Measurements from ENCODE around the gene KLC4.
"Not testable (repeated sequence)": the region's sequence is repeated elsewhere in the genome, so short reads cannot be mapped to it uniquely, and the experiment has no call there.

The KLC4 gene

DNA sequence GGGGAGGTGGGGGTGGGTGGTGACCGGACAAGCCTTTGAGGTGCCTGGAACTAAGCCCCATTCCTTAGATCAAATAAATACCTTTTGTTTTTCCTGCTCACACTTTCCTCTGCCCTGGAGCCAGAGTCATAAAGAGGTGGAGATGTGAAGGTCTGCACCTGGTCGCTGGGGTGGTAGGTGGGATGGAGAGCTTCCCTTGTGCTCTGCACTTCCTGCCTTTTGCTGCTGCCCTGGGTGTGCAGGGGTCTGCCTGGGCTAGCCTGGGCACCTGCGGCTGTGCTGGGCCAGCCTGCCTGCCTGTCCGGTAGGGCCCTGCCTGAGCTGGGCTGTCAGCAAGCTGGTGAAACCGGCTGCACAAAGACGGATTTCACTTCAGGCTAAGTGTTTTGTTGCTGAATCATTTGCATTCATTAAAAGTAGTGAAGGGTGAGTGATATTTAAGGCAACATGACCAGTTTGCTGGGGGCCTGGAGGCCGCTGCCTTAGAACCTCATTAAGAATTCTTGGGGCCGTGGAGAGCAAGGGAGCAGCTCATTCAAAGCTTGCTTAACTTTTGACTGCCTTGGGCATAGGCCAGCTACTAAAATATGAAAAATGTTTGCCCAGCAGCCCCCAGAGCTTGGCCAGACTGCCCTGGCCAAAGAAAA is 37.1 kb downstream of the KLC4 start:
- DNase-seq, result no peak

DNA sequence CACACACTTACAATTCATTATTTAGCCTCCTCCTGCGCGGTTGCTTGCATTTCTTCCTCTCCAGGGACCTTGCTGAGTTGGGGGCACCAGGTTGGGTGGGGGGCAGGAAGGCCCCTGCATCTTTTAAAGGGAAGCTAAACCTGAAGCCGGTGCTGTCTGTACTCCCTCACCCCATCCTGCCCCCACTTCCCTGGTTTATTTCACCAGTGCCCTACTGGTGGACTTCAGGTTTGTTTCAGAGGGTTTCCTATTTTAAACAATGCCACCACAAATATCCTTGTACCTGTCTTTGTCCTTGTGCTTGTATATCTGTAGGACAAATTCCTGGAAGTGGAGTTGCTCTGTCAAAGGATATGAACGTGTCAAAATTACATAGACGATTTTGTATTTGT is 37.7 kb downstream of the KLC4 start:
- no peak for DNase-seq

DNA sequence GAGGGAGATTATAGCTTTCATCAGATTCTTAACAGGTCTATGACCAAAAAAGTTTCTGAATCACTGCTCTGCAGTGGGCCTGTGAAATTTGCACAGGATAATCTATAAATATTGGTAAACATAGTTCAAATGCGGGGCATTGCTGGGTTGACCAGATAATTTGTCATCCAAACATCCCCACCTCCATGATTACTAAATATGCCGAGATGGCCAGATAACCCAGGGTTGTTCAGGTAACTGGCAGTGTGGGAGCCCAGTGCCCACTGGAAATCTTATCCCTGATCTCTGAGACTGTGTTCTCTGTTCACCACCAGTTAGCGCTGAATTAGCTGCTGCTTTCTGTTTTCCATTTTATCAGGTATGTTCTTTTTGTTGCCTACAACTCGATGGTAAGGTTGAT is 38.1 kb downstream of the KLC4 start:
- no peak for DNase-seq

DNA sequence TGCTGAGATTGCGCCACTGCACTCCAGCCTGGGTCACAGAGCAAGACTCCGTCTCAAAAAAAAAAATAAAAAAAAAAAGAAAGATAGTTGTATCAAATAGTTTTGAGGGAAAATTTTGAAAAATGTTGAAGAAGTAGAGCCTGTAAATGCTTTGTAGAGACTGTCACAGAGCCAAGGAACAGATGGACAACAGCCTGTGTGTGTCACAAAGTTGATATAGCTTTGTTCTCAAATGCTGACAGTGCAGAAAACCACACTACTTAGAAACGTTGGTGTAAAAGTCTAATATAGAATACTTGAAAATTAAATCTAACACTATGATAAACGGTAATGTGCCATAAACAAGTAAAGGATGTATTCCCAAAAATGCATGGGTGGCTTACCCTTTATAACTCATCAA is 42.1 kb downstream of the KLC4 start:
- peak; percentile 40 for DNase-seq

DNA sequence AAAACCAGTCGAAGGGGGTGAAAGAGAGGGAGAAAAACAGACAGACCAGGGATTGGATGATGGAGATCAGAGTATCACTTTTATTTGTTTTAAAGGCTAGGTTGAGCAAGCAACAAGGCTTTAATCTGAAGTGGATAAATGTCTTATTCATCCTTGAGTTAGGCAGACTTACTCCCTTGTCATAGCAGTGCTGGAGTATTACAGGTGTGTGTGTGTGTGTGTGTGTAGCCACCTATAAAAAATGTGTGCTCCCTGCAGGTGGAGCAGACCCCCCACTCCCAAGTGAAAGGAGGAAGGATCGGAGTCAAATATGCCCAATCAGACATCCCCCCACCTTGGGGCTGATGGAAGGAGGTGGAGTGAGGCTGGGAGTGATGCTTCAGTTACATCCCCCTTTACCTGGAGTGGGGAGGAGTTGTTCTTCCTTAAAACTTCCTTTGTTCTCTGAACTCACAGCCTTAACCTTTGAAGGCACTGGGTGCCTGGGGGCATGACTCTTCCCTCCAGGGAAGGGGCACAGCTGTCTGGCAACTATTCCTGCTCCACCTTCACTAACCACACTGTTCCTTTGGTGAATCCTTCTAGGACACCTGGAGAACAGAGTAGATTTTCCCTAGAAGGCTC is 43.9 kb downstream of the KLC4 start:
- DNase-seq, result no peak

DNA sequence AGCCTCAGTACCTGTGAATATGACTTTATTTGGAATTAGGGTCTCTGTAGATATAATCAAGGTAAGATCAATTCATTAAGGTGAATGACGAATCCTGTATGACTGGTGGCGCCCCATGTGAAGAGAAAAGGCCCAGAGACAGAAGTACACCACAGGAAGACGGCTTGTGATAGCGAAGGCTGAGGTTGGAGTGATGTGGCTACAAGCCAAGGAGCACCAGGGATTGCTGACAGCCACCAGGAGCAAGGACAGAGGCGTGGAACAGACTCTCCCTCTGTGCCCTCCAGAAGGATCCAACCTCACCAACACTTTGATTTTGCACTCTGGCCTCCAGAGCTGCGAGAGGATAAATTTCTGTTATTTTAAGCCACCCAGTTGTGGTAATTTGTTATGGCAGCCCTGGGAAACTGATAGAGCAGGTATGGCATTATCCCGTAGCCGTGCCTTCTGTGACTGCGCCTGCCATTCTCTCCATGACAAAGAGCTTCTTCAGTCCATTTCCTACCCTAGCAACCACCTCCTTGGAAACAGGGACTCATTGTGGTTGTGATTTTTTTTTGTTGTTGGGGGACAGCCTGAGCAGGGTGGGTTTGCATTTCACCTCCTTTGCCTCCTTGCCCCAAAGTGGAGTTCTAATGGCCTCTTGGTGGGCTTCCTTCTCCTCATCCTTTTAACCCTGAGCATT is 46.2 kb downstream of the KLC4 start:
- no peak for DNase-seq

DNA sequence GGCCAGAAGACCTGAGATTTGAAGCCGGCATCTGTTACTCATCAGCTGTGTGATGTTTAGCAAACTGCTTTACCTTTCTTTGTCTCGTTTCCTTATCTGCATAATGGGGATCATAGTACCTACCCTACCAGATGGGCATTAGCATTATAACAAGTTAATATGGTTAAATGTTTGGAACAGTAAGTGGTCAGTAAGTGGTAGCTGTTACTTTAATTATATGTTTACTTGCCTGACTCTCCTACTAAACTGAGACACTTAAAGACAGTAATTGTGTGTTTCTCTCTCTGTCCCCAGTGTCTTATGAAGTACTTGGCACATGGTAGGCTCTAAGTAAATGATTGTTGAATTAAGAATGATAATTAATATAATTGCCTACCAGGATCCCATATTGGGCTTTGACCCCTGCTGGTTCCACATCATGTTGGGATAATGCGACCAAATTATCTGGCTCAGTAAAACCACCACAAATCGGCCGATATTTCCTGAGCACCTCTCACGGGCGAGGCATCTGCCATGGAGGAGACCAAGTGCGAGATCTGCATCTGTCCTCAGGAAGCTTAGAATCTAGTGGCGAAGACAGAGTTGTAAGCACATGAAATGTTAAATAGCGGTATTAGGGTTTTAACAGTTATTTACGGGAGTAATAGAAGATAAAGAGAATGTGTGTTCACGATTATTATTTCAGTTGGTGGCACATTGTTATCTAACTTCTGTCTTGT is 48.1 kb downstream of the KLC4 start:
- DNase-seq, result no peak

DNA sequence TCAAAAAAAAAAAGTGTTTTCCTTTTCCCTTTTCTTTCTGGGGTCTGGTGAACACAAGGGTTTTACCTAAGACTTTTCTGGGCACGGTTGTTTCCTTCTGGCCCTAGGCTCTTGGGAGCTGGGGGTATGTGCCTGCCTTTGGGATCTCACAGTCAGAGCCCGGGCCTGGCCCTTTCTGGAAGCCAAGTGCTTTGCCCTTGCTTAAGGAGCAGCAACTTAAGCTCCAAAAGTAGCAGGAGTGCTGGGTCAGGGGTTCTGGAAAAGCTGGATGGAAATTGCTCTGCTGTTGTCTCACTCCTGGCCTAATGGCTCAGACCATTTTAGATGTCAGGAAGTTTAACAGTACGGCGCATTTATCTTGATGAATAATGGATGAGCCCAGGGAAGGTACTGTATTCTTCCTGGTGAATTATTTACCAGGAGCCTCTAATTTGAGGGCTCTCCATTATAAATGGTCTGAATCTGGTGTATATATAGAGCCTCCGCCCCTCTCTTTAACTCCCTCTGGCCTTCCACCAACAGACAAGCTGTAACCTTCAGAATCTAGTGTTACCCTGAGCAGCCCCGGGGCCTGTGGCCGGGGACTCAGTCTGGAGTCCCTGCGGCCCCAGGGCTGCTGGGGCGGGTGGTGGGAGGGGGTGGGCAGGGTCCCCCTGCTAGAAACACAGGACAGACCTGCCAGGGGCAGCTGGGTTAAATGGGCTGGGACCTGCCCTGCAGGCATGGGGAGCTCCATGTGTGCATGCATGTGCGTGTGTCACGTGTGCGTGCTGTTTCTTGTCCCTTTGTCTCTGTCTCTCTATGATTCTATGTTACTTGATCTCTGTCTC is 54.2 kb downstream of the KLC4 start:
- DNase-seq, result no peak

DNA sequence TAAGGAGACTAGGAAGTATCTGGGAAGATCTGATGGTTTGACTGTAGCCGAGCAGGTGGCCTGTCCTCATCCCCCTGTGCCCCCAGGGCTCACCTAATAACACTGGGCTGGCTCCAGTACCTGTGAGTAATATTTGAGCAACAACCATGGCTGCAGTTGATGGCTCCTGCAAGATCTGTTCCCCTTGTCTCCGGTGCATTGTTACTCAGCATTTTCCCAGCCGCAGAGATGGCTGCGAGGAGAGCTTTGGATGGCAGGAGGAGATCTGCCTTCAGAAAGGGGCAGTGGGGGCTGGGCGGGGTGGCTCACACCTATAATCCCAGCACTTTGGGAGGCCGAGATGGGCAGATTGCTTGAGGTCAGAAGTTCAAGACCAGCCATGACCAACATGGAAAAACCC is 55.9 kb downstream of the KLC4 start:
- DNase-seq, result no peak

DNA sequence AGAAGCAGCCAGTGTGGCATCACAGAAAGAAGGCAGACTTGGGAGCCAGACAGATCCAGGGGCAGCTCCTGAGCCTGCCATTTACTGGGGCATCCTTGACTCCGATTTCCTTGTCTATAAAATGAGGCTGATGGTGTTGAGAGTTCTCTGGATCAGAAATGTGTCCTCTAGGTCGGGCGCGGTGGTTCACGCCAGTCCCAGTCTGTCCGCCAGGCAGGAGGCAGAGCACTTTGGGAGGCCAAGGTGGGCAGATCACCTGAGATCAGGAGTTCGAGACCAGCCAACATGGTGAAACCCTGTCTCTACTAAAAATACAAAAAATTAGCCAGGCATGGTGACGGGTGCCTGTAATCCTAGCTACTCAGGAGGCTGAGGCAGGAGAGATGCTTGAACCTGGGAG is 58.0 kb downstream of the KLC4 start:
- not testable (repeated sequence) for DNase-seq

DNA sequence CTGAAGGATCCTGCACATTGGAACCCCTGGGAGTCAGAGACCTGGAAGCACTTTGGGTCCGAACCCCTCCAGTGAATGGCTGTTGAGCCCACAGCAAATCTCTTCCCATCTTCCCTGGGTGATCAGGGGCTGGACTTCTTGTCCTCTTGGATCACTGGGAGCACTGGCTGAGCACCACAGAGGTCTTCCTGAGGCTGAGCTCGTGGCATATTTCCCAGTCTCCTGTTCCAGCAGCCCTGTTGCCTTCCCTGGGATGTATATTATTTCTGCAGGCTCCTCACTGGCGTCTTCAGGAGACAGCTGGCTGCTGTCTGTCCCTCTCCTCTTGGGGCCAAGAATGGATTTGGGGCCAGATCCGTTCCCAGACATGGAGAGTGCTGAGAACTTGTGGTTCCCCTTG is 60.1 kb downstream of the KLC4 start:
- no peak for DNase-seq

DNA sequence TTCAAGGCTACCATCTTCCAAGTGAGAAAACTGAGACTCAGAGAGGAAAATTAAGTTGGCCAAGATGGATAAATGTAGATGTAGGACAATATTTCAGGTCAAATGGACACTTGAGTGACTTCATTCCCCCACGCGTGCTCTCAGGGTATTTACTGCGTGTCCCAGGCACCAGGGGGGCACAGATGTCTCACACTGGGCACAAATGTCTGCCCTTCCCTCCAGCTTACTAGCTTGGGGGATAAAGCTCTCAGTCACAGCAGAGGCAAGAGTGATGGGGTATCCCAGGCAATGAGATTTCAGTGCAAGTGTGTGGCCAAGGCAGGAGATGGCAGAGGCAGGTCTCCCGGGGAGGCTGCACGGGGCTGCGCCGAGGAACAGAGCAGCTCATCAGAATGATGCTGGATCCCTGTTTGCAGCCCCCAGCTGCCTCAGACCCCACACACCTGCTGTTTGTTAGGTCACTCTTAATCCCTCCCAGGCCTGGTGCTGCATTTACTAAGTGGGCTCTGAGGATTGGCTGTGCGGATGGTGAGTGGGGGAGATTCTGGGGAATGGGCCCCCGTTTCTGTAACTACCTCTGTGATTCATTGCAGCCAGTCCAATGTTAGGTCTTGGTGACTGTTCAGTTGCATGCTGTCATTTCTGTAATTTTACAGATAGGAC is 60.8 kb downstream of the KLC4 start:
- no peak for DNase-seq

DNA sequence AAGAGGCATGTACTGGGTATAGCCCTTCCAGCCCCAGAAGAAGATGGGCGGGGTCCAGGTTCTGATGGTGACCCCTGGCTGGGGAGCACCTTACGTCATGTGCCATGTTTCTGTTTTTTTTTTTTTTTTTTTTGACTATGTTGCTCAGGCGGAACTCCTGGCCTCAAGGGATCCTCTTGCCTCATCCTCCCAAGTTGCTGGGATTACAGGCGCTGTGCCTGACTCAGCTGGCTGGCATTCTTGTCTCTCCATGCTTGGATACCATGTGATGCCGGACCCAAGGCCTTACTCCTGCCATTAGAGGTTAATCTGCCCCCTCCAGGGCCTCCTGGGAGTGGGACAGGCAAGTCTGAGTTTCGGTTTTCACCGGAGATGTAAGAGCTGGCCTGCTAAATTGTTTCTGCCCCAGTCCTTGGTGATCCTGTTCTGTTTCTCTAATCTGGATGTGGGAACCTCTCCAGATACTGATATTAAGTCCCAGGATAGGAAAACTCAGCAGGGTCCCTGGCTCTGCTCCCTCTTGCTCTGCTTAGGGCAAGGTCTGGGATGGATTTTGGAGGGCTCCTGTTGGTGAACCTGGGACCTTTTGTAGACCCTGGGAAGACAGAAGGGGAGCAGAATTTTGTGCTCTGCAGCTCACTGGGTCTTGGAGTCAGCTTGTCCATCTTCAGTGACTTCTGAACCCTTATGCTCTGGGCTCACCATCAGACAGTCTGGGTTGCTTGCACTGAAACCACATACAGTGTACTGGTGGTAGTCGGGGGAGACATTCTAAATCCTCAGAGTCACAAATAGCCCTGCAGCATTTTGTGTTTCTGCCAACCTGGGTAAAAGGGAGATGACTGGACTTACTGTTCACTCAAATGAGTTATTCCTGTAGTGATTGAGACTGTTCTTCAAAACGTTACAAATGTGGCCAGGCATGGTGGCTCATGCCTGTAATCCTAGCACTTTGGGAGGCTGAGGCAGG is 61.8 kb downstream of the KLC4 start:
- DNase-seq, result no peak

DNA sequence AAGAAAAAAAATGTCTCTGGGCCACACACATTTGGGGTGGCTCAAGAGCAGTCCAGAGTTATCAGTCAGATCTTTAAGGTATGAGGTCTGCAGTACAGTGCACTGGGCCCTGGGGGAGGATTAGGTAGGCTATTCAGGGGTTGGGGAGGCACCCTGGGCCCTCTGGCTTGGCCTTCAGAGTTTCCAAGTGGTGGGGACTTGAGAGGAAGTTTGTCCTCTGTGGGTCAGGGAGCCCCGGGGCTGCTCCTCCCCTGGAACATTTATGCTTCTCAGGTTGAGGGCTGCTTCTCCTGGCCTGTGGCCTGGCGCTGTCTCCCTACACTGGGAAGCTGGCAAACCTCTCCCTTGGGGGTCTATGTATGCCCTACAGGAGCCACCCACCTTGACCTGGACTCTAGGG is 62.7 kb downstream of the KLC4 start:
- DNase-seq, result no peak

DNA sequence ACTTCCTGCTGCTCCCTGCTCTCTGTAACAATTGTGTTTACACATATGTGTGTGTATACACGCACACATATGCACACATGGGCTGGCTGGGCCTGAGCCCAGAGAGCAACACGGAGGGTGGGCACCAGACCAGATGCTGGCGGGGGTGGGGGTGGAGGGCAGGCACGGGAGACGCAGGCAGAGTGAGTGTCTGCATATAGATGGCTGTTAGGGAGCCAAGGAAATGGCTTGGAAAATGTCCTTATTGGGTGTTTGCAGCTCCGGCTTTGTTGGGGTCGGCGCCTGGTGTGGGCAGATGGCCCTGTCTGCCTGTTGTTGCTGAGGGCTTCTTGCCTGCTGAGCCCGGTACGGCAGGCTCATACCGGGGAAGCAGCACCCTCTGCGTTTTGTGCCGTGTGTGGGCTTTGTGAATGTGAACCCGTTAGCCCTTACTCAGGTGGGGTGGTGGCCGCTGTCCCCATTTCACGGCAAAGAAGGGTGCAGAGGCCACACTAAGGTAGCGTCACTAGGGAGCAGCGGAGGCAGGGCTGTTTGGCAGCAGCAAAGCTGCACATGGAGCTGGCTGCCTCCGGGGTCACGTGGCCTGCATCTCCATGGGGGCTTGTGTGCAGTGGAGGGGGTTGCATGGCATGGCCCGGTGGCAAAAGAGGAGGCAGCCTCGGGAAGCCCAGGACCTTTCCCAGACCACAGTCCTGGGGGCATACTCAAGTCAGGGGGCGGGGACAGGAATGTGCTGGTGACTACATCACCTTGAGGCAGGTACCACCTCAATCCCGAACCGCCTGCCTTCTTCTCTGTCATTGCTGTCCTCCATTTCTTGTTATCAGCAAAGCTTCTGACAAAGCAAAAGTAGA is 64.3 kb downstream of the KLC4 start:
- DNase-seq, result peak; percentile 85

DNA sequence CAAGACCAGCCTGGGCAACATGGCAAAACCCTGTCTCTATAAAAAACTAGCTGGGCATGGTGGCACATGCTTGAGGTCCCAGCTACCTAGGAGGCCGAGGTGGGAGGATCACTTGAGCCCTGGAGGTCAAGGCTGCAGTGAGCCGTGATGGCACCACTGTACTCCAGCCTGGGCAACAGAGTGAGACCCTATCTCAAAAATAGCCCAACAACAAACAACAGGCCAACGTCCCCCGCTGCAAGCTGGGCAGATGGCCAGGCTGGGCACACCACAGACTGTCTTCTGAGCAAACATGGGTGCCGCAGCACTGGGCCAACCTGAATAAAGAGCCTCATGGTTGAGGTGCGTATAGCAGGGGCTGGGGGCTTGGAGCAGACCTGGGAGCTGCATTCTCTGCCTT is 65.0 kb downstream of the KLC4 start:
- no peak for DNase-seq

Measured in NCI-H1694 treated with DMSO at 0.1 percent for 48 hours (cell line).